ENCODE data around the gene PRRC2C. TPM values are rescaled to one million over a fixed set of nuclear protein-coding genes. Genes with fewer than 3 reads are reported as not detected.
"Not testable (repeated sequence)": the region's sequence is repeated elsewhere in the genome, so short reads cannot be mapped to it uniquely, and the experiment has no call there.

Gene PRRC2C
- polyA plus RNA-seq, 2 of the 4 experiments (the other 2 are of a cell fraction): 50.3 to 96.3 TPM

DNA sequence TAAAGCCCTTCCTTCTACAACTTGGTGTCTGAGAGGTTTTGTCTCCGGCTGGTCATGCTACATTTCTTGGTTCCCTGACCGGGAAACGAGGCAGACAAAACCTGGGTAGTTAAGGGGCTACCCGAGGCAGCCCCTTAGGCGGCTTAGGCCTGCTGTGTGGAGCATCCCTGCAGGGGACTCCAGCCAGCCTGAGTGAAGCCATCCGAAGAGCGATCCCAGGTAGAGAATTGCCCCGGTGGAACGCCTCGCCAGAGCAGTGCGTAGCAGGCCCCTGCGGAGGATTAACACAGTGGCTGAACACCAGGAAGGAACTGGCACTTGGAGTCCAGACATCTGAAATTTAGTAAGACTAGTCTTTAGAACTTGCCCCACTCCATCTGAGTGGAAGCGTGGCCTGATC lies 115.5 kb downstream of the PRRC2C start (continued):
- TF ChIP-seq MAFK (IDR thresholded peaks at IDR 0.05; ENCODE audit: partially characterized antibody) (no peak), ZNF302 (CRISPR knock-in tag; IDR thresholded peaks at IDR 0.05) (no peak)

DNA sequence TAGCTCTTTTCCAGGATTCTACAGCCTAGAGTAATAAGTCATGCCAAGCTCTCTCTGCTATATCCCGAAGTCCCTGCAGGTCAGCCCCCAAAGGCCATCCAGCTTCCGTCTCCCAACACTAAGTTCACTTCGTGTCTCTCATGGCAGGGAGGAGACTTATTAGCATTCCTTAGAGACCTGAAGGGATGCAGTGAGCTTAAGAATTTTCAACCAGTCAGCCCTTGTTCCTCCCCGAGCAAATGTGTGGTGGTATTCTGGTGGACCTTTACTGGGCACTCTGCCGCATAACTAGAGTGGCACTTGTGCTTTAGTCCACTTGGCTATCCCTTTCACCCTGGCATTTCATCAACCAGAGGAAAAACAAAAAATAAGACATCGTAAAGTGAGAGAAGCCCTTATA lies 117.7 kb downstream of the PRRC2C start:
- H3K4me2 ChIP-seq; CTCF ChIA-PET; DNase-seq (ENCODE audit: low read depth in 1 of 2, low spot score in 1 of 2); ATAC-seq; FAIRE-seq; H3K4me1 ChIP-seq; H3K9me3 ChIP-seq; H3K4me3 ChIP-seq; POLR2A ChIA-PET; H3K27ac ChIP-seq: not testable (repeated sequence)
- WGBS (ENCODE audit: missing lambda C conversion rate): 93% methylated on average over 6 of the region's 6 CpGs

DNA sequence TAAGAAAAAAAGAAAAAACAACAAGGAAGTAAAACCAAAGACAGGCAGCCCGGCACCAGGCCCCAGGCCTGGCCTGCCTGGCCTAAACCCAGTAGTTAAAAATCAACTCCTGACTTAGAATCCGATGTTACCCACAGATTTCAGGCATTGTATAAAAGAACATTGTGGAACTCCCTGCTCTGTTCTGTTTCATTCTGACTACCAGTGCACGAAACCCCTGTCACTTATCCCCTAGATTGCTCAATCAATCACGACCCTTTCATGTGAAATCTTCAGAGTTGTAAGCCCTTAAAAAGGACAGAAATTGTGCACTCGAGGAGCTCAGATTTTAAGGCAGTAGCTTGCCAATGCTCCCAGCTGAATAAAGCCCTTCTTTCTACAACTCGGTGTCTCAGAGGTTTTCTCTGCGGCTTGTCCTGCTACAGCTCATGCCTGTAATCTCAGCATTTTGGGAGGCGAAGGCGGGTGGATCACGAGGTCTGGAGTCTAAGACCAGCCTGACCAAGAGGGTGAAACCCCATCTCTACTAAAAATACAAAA lies 121.1 kb downstream of the PRRC2C start:
- ChIA-PET CTCF (interaction anchor here (0.6 to 1.6 kb wide), 2 partner anchors 14 to 38 kb away, joined by 3 read pairs; no protein-coding TSS in a partner anchor), POLR2A (no interaction called here)
- ATAC-seq: no peak
- H3K9me3 ChIP-seq: no peaks in the 10 kb centered on the region
- no peaks in the 10 kb centered on the region for H3K4me1 ChIP-seq
- H3K4me3 ChIP-seq: no peak overlapping the region
- DNase-seq (ENCODE audit: low read depth in 1 of 2, low spot score in 1 of 2): no peak
- WGBS (ENCODE audit: missing lambda C conversion rate): 76% methylated on average over 10 of the region's 10 CpGs
- no peak overlapping the region for H3K27ac ChIP-seq
- TF ChIP-seq, protein P1, sequence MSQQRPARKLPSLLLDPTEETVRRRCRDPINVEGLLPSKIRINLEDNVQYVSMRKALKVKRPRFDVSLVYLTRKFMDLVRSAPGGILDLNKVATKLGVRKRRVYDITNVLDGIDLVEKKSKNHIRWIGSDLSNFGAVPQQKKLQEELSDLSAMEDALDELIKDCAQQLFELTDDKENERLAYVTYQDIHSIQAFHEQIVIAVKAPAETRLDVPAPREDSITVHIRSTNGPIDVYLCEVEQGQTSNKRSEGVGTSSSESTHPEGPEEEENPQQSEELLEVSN (IDR thresholded peaks at IDR 0.05; ENCODE audit: borderline replicate concordance, low read depth): no peak
- no peak for TF ChIP-seq JUN (IDR thresholded peaks at IDR 0.05)
- no peak for TF ChIP-seq NFE2L2 (conservative IDR thresholded peaks at IDR 0.05; ENCODE audit: low read length)
- TF ChIP-seq KDM1A (IDR thresholded peaks at IDR 0.05; ENCODE audit: low read depth): no peak
- TF ChIP-seq EP300 (IDR thresholded peaks at IDR 0.05): no peak
- TF ChIP-seq HDAC2 (IDR thresholded peaks at IDR 0.05): no peak
- TF ChIP-seq CEBPB (IDR thresholded peaks at IDR 0.05): no peak
- TF ChIP-seq CBX8 (IDR thresholded peaks at IDR 0.05): no peak
- TF ChIP-seq CBX2 (IDR thresholded peaks at IDR 0.05; ENCODE audit: borderline replicate concordance, low read depth): no peak
- H3K4me2 ChIP-seq: no peak overlapping the region
- no peak for FAIRE-seq

DNA sequence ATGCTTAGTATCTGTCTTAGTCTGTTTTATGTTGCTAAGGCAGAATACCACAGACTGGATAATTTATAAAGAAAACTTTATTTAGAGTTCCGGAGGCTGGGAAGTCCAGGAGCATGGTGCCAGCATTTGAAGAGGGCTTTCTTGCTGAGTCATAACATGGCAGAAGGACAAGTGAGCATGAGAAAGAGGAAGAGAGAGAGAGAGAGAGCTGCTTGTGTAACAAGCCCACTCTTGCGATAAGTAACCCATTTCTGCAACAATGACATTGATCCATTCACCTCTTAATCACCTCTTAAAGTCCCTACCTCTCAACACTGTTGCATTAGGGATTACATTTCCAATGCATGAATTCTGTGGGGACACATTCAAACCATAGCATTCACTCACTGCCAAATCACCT lies 125.1 kb downstream of the PRRC2C start:
- WGBS (ENCODE audit: missing lambda C conversion rate): 87% methylated on average over 2 of the region's 2 CpGs
- ChIA-PET CTCF (no interaction called here), POLR2A (no interaction called here)
- Histone ChIP-seq H3K27ac (no peak overlapping the region), H3K4me1 (no peaks in the 10 kb centered on the region), H3K9me3 (no peaks in the 10 kb centered on the region), H3K4me2 (no peak overlapping the region), H3K4me3 (no peak overlapping the region)
- ATAC-seq (no peak), DNase-seq (ENCODE audit: low read depth in 1 of 2, low spot score in 1 of 2) (no peak), FAIRE-seq (no peak)
- no peak for TF ChIP-seq RNF2 (IDR thresholded peaks at IDR 0.05; ENCODE audit: borderline replicate concordance, low read depth)
- peak; percentile 16 for TF ChIP-seq MAFK (IDR thresholded peaks at IDR 0.05; ENCODE audit: partially characterized antibody)

DNA sequence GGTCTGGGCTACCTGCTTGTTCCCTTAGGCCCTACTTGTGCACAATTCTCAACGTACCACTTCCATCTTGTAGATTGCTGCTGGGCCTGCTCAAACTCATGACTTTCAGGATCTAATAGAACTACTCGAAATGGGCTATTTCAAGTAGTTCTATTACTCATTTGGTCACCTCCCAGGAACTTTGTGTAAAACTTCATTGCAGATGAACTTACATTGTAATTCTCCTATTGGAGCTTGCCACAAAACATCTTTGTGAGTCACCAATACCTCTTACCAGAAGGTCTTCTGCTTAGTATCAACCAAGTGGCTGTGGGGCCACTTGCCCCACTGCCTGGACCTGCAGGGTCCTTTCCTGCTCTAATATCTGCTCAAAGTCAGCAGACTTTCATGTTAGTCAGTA lies 126.0 kb downstream of the PRRC2C start:
- POLR2A ChIA-PET: no interaction called here
- Histone ChIP-seq H3K27ac (no peak overlapping the region), H3K4me3 (no peak overlapping the region), H3K9me3 (no peaks in the 10 kb centered on the region), H3K4me2 (no peak overlapping the region), H3K4me1 (no peaks in the 10 kb centered on the region)
- FAIRE-seq: no peak
- no peak for DNase-seq (ENCODE audit: low read depth in 1 of 2, low spot score in 1 of 2)
- CTCF ChIA-PET: interaction anchor here (0.7 kb wide), 1 partner anchor 55 kb away, joined by 3 read pairs; no protein-coding TSS in a partner anchor
- no peak for ATAC-seq
- TF ChIP-seq CHD4 (IDR thresholded peaks at IDR 0.05; ENCODE audit: borderline replicate concordance) (no peak), RARB (CRISPR knock-in tag; IDR thresholded peaks at IDR 0.05) (no peak), SMC3 (IDR thresholded peaks at IDR 0.05) (no peak), ESRRA (IDR thresholded peaks at IDR 0.05; ENCODE audit: borderline replicate concordance, low read length) (no peak), FOSL2 (IDR thresholded peaks at IDR 0.05) (no peak), FOSL2 (CRISPR knock-in tag; IDR thresholded peaks at IDR 0.05) (no peak), RNF2 (IDR thresholded peaks at IDR 0.05; ENCODE audit: borderline replicate concordance, low read depth) (no peak), JUNB (IDR thresholded peaks at IDR 0.05) (no peak), HEYL (CRISPR knock-in tag; IDR thresholded peaks at IDR 0.05) (no peak), ZNF302 (CRISPR knock-in tag; IDR thresholded peaks at IDR 0.05) (no peak), SREBF2 (IDR thresholded peaks at IDR 0.05) (no peak), NR3C1 (IDR thresholded peaks at IDR 0.05) (no peak), BHLHE40 (IDR thresholded peaks at IDR 0.05; ENCODE audit: low read depth, low read length) (no peak), POLR2A (IDR thresholded peaks at IDR 0.05; ENCODE audit: low read length) (no peak), FOXS1 (CRISPR knock-in tag; IDR thresholded peaks at IDR 0.05) (no peak)
- TF ChIP-seq, protein P2, sequence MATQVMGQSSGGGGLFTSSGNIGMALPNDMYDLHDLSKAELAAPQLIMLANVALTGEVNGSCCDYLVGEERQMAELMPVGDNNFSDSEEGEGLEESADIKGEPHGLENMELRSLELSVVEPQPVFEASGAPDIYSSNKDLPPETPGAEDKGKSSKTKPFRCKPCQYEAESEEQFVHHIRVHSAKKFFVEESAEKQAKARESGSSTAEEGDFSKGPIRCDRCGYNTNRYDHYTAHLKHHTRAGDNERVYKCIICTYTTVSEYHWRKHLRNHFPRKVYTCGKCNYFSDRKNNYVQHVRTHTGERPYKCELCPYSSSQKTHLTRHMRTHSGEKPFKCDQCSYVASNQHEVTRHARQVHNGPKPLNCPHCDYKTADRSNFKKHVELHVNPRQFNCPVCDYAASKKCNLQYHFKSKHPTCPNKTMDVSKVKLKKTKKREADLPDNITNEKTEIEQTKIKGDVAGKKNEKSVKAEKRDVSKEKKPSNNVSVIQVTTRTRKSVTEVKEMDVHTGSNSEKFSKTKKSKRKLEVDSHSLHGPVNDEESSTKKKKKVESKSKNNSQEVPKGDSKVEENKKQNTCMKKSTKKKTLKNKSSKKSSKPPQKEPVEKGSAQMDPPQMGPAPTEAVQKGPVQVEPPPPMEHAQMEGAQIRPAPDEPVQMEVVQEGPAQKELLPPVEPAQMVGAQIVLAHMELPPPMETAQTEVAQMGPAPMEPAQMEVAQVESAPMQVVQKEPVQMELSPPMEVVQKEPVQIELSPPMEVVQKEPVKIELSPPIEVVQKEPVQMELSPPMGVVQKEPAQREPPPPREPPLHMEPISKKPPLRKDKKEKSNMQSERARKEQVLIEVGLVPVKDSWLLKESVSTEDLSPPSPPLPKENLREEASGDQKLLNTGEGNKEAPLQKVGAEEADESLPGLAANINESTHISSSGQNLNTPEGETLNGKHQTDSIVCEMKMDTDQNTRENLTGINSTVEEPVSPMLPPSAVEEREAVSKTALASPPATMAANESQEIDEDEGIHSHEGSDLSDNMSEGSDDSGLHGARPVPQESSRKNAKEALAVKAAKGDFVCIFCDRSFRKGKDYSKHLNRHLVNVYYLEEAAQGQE (IDR thresholded peaks at IDR 0.05): no peak
- TF ChIP-seq, protein P1 (IDR thresholded peaks at IDR 0.05; ENCODE audit: borderline replicate concordance, low read depth): no peak
- 51% methylated on average over 2 of the region's 2 CpGs for WGBS (ENCODE audit: missing lambda C conversion rate)

All from A549 (cell line).